RWPE1 (cell line): ENCODE measurements around the gene SYT7.

Experiments
- CTCF ChIA-PET: fragments of 350-600 bp; sonication (Branson Sonifier 250); formaldehyde crosslinking; extraction: SDS; loops from one replicate; lab custom pipeline; 2021; lab: Yijun Ruan, JAX
- POLR2A ChIA-PET: fragments of 400-600 bp; formaldehyde crosslinking; extraction: SDS; loops from one replicate; lab custom pipeline; 2020; ENCODE audit warnings: antibody characterized with exemption; ENCODE audit not compliant: low non-redundant PET; lab: Yijun Ruan, JAX
- DNase-seq: peaks from one replicate; pipeline ENCODE4 v3.0.0; 2012; ENCODE audit warnings: low spot score
- H3K27ac ChIP-seq: fragments of 450-650 bp; 2 replicates; pipeline ENCODE4 v1.5.1; 2017
- CTCF ChIP-seq: fragments of 450-650 bp; conservative IDR thresholded peaks from 2 replicates; pipeline ENCODE4 v1.5.1; 2017; ENCODE audit warnings: low read depth, mild to moderate bottlenecking

SYT7 gene

GRCh38 chr11:61538636-61538961 is 42.3 kb downstream of the SYT7 start:
- CTCF ChIA-PET, result no interaction called here
- no peak overlapping the region for H3K27ac ChIP-seq
- no peak for TF ChIP-seq CTCF
- POLR2A ChIA-PET, result no interaction called here
- DNase-seq, result no peak

GRCh38 chr11:61537326-61537725 is 43.5 kb downstream of the SYT7 start:
- ChIA-PET POLR2A (no interaction called here), CTCF (interaction anchor here (1.3 kb wide), 1 partner anchor 91 kb away, joined by 4 read pairs; no protein-coding TSS in a partner anchor)
- no peak overlapping the region for H3K27ac ChIP-seq
- no peak for DNase-seq
- TF ChIP-seq CTCF, result no peak

- DNase-seq, result no peak
- ChIA-PET CTCF (interaction anchor here (1.0 to 1.3 kb wide), 2 partner anchors 91 to 92 kb away, joined by 4 read pairs; no protein-coding TSS in a partner anchor), POLR2A (no interaction called here)
- H3K27ac ChIP-seq, result no peak overlapping the region
- TF ChIP-seq CTCF, result no peak
Measured at GRCh38 chr11:61536676-61537270, 44.1 kb downstream of the SYT7 start.

- DNase-seq, result no peak
- H3K27ac ChIP-seq, result no peak overlapping the region
- no peak for TF ChIP-seq CTCF
- CTCF ChIA-PET, result interaction anchor here (0.5 to 1.3 kb wide), 4 partner anchors 19 to 93 kb away, joined by 3 to 4 read pairs (median 4); no protein-coding TSS in a partner anchor
- POLR2A ChIA-PET, result no interaction called here
Measured at GRCh38 chr11:61535998-61536675, 44.7 kb downstream of the SYT7 start.

GRCh38 chr11:61534933-61535839 is 45.7 kb downstream of the SYT7 start:
- no peak overlapping the region for H3K27ac ChIP-seq
- ChIA-PET POLR2A (no interaction called here), CTCF (interaction anchor here (0.5 to 1.0 kb wide), 3 partner anchors 20 to 94 kb away, joined by 3 to 4 read pairs (median 3); no protein-coding TSS in a partner anchor)
- DNase-seq, result no peak
- TF ChIP-seq CTCF, result no peak
